Left colon (tissue), 2 donors: ENCODE data around the gene XRCC3. TPM values are rescaled to one million over a fixed set of nuclear protein-coding genes. Genes with fewer than 3 reads are reported as not detected.
A peak's percentile ranks its signal among the peaks of the same experiment; 100 is the strongest.

Experiments used
- ATAC-seq: fragments of 200-7000 bp; cut with Tn5 transposase; one replicate; pipeline ENCODE4 v1.9.1; 2020; ENCODE audit warnings: mild to moderate bottlenecking, moderate library complexity
- DNase-seq, 2 donors: peaks; one replicate each; pipeline ENCODE4 v3.0.0-alpha.2; 2020
- intact Hi-C, 2 donors: fragments of 100-400 bp; cut with DNase I in 1 of 2; cut with micrococcal nuclease in 1 of 2; formaldehyde crosslinking; loops; one replicate each; pipeline versions ENCODE4 v1.11.2 to v1.14.0; 2022; cut with DNase I, micrococcal nuclease
- total RNA-seq, 2 donors: library from RNA; stranded (reverse); fragmentation: NEBNext Ultra II Directional; extraction: Animal tissue kit (Norgen Biotek cat#: 25700); gene quantifications; one replicate each; pipeline ENCODE4 v1.2.1, GENCODE V29; 2021
- donor health status: DM: no; HTN: no; CAD: no.
- donor health status: DM: yes; HTN: yes; CAD: no.

Gene XRCC3
- total RNA-seq, 2 donors from 2014 or later: 7.9 to 16.2 TPM

GRCh38 chr14:103686831-103687485 is 28.3 kb downstream of the XRCC3 start:
- no peak for DNase-seq
- no peak for ATAC-seq
- intact Hi-C loops: no loop called here

DNA sequence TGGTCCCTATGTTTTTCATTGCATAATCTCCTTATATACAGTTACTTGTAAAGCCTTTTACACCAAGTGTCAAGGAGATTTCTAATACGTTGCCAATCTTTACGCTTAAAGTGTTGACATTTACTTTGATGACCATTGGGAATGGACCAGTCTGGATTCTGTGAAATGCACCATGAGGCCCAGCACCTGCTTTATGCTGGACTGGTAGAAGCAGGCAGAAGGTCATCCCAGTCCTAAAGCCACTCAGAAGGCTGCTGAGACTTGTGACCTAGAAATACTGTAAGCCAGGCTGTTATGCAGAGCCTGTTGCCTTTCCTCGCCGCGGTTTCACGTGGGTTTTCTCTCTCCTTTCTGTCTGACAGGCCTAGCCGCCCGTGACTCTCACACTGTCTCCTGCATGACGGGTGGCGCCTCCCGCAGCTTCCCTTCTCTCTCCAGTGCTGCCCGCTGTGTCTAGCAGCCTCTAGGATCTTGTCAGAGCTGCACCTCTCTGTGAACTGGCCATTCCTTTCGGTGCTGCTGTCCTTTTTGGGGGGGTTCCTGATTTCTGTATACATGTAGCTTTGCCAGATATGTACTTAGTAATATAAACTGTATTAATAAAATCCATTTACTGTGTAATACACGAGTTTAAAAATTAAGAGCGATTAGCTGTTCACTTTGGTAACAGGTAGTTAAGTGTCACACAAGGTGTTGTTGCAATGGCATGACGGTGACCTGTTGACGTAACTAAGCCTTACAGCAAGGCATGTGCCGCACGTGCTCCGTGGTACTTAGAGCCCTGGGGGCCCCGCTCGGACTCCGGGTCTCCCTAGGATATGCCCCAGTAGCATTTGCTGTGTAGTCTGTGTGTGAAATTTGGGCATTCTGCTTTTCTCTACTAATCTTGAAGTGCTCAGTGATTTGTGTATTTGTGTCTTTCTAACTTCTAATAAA is 29.7 kb downstream of the XRCC3 start:
- DNase-seq (no peak), ATAC-seq (no peak)
- intact Hi-C loops: no loop called here

GRCh38 chr14:103684871-103685270 is 30.4 kb downstream of the XRCC3 start:
- DNase-seq (no peak), ATAC-seq (no peak)
- intact Hi-C loops: no loop called here

- intact Hi-C loops: no loop called here
- DNase-seq: no peak
- ATAC-seq: no peak
Measured at GRCh38 chr14:103684471-103684870, 30.8 kb downstream of the XRCC3 start.

DNA sequence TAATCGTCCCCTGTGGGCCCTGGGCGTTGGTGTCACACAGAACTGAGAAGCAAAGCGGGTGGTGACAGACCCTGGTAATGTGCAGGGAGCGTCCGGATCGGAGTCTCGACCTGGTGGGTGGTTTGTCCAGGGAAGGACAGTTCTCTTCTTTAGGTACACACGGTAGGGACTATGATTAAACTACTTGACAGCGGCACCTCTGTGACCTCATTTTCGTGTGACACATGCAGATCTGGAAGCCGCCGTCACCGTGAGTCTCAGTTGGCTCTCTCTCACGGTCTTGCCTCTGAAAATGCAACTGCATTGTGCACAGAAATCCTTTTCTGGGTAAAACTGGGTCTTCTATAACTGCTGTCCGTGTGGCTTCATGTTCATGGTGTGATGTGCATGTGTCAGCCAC is 32.1 kb downstream of the XRCC3 start:
- DNase-seq (no peak), ATAC-seq (no peak)
- intact Hi-C loops: no loop called here

DNA sequence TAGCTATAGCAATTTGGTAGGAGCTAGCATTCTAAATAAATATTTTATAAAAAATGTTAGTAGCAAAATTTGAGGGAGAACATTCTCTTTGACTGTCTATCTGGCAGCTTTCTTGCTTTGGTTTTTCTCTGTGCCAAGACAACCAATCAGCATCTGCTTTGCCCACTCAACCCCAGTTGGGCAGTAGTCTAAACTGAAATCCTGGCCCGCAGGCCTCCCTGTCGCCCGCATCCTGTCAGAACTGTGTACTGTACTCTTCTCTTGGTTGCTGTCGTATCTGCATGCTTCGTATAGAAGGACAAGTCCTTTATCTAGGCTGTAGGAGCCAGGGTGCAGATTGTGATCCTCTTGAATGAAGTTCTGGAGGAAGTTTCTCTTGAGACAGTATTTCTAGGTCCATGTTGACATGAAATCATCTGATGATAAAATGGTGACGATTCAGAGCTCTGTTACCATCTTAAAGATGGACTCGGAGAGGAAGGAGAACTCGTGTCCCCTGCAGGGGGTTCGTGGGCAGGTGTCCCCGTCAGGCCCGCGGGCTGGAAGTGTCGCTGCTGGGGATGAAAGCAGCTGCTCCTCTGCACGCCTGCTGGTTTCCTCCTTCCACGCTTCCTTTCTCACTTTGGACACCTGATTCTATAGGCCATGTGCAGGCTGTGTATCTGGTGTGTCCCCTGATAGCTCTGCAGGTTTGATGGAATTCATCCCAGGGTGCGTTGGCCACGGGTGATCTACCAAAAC is 34.6 kb downstream of the XRCC3 start:
- no peak for DNase-seq
- intact Hi-C loops: no loop called here
- no peak for ATAC-seq

DNA sequence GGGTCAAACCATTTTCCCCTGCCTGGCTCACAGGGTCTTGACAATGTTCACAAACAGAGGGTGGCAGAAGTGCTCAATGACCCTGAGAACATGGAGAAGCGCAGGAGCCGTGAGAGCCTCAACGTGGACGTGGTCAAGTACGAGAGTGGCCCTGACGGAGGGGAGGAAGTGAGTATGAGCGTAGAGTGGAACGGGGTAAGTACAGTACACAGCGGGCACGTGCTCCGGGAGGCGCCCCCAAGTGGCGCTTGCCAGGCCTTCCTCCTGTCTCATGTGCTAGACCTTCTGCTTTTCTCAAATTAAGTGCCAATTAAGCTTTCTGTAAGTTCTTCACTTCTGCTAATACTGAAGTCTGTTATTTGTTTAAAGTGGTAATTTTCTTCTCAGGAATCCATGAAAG is 35.9 kb downstream of the XRCC3 start:
- DNase-seq (peak in 1 of 2 donors; percentile 57), ATAC-seq (peak; percentile 81)
- intact Hi-C loops: no loop called here

GRCh38 chr14:103676881-103677675 is 38.2 kb downstream of the XRCC3 start:
- DNase-seq: no peak
- ATAC-seq: no peak
- intact Hi-C loops: no loop called here

DNA sequence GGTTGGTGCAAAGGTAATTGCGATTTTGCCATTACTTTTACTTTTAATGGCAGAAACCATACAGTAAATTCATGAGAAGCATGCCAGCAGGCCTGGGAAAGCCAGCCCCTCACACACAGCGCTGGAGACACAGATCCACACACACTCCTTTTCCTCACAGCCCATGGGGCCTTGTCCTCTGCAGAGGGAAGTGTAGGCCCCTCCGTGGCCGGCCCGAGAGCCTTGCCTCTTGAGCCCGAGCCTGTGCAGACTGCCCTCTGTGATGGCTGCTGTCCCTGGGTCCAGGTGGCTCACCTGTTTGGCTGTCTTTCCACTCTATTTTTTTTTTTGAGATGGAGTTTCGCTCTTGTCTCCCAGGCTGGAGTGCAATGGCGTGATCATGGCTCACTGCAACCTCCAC is 39.3 kb downstream of the XRCC3 start:
- intact Hi-C loops: no loop called here
- ATAC-seq (no peak), DNase-seq (no peak)

GRCh38 chr14:103671911-103672310 is 43.3 kb downstream of the XRCC3 start:
- DNase-seq: no peak
- ATAC-seq: no peak
- intact Hi-C loops: no loop called here

GRCh38 chr14:103669370-103669769 is 45.9 kb downstream of the XRCC3 start:
- DNase-seq (no peak), ATAC-seq (no peak)
- intact Hi-C loops: no loop called here

DNA sequence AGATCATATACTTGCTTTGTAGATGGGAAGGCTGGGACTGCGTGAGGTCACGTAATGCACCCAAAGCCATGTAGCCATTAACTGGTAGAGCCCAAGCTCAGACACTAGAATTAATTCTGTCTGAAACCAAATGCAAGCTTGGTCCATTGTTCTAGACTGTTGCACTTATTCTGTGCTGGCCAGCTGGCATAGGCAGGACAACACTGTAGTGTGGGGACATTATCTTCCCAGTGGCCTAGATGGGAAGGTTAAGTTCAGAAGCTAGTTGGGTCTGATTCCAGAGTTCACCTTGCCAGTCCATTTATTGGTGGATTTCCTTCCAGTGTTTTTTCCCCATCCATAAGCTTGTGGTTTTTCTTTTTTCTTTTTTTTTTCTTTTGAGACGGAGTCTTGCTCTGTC is 47.1 kb downstream of the XRCC3 start:
- no peak for ATAC-seq
- no peak for DNase-seq

DNA sequence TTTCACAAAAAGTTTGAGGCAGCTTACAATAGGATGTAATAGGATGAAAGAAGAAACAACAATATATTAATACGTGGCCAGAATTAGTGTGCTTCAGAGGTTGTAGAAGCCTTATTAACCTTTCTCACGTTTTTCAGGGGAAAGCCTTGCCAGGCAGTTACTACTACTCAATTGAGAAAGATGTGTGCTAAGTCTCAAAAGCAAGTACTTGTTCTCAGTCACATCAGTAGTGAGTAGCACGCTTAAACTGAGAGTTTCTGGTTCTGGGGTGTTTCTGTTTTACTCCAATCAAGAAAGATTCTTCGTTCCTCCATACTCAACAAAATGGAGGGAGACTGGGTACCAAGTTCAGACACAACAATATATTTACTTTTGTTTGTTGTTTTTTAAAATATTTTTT is 47.6 kb downstream of the XRCC3 start:
- no peak for DNase-seq
- intact Hi-C loops: no loop called here
- no peak for ATAC-seq

More for the DNA sequence above, 47.1 kb downstream of the XRCC3 start:
- intact Hi-C loops: no loop called here

- intact Hi-C loops: no loop called here
- ATAC-seq (no peak), DNase-seq (no peak)
Measured at GRCh38 chr14:103663506-103663905, 51.7 kb downstream of the XRCC3 start.

- no peak for ATAC-seq
- intact Hi-C loops: no loop called here
- no peak for DNase-seq
Measured at GRCh38 chr14:103662591-103662990, 52.7 kb downstream of the XRCC3 start.

GRCh38 chr14:103662029-103662428 is 53.2 kb downstream of the XRCC3 start:
- DNase-seq (no peak), ATAC-seq (no peak)
- intact Hi-C loops: no loop called here

- DNase-seq (no peak), ATAC-seq (no peak)
- intact Hi-C loops: no loop called here
Measured at GRCh38 chr14:103659631-103660030, 55.6 kb downstream of the XRCC3 start.

DNA sequence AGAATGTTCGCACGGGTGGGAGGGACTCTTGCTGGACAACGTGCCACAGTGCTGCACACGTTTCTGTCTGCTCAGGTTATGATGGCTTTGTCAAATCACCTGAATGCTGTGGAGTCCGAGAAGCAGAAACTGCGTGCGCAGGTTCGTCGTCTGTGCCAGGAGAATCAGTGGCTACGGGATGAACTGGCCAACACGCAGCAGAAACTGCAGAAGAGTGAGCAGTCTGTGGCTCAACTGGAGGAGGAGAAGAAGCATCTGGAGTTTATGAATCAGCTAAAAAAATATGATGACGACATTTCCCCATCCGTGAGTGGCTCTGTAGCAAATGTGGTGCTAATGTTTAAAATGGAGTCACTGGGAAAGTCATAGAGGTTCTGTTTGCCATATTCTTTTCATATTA is 57.8 kb downstream of the XRCC3 start:
- DNase-seq: no peak
- intact Hi-C loops: no loop called here
- ATAC-seq: no peak

DNA sequence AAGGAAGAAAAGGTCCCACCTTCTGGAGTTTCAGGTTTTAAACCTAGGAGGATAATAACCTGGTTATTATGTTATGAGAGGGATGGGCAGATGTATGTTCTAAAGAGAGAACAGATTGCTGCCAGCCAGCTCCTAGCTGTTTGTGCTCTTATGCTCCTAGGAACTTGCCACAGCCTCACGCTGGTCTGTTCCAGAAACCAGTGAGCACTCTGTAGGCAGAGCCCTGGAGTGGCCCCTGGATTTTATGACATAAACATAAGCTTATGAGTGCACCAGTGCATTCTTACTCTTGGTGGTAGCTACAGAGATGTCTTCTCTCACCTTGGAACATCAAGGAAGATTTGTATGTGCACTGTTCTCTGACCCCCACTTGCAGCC is 58.5 kb downstream of the XRCC3 start:
- intact Hi-C loops: no loop called here
- peak; percentile 62 for ATAC-seq
- no peak for DNase-seq
